HepG2 (cell line): ENCODE results near the gene CD7. TPM values are rescaled to one million over a fixed set of nuclear protein-coding genes. Genes with fewer than 3 reads are reported as not detected.

Experiments used
- BCL6 ChIP-seq: IDR thresholded peaks from 2 replicates; pipeline ENCODE4 v1.6.1; 2016; ENCODE audit warnings: missing genetic modification reagents, missing compliant biosample characterization
- HDAC2 ChIP-seq: sonication (generic); formaldehyde crosslinking; IDR thresholded peaks from 2 replicates; pipeline ENCODE4 v1.4.0; 2020; ENCODE audit warnings: missing genetic modification reagents
- HOXA9 ChIP-seq: sonication (generic); formaldehyde crosslinking; IDR thresholded peaks from 2 replicates; pipeline ENCODE4 v1.8.1; 2022; ENCODE audit warnings: missing genetic modification reagents, mild to moderate bottlenecking, moderate library complexity, borderline replicate concordance
- MBD4 ChIP-seq: IDR thresholded peaks from 2 replicates; pipeline ENCODE4 v1.6.1; 2012; ENCODE audit warnings: low read length, inconsistent platforms, borderline replicate concordance
- RNF2 ChIP-seq: fragments of 450-650 bp; conservative IDR thresholded peaks from 2 replicates; pipeline ENCODE4 v1.6.1; 2016; ENCODE audit warnings: low read depth
- SNAPC5 ChIP-seq: sonication (generic); formaldehyde crosslinking; IDR thresholded peaks from 2 replicates; pipeline ENCODE4 v1.8.1; 2023; ENCODE audit warnings: mild to moderate bottlenecking, missing genetic modification reagents, borderline replicate concordance
- SOX13 ChIP-seq, 3 experiments: fragments of 450-650 bp in 1 of 3; sonication (generic) in 1 of 3; formaldehyde crosslinking in 1 of 3; IDR thresholded peaks in 2 of 3; conservative IDR thresholded peaks in 1 of 3; 2 replicates each; pipeline versions ENCODE4 v1.5.0 to v1.6.1; 2016 to 2020; ENCODE audit warnings: antibody characterized with exemption in 1 of 3, mild to moderate bottlenecking in 1 of 3, missing compliant biosample characterization in 1 of 3, missing genetic modification reagents in 1 of 3, moderate library complexity in 1 of 3
- THRA ChIP-seq: sonication (generic); formaldehyde crosslinking; IDR thresholded peaks from 2 replicates; pipeline ENCODE4 v1.4.0; 2020; ENCODE audit warnings: missing genetic modification reagents, borderline replicate concordance
- WIZ ChIP-seq: sonication (generic); formaldehyde crosslinking; IDR thresholded peaks from 2 replicates; pipeline ENCODE4 v1.5.1; 2020; ENCODE audit warnings: mild to moderate bottlenecking, missing genetic modification reagents
- ZBTB34 ChIP-seq: sonication (generic); formaldehyde crosslinking; IDR thresholded peaks from 2 replicates; pipeline ENCODE4 v1.8.0; 2022; ENCODE audit warnings: mild to moderate bottlenecking, missing genetic modification reagents
- ZBTB39 ChIP-seq: sonication (generic); formaldehyde crosslinking; IDR thresholded peaks from 2 replicates; pipeline ENCODE4 v1.5.0; 2020; ENCODE audit warnings: missing genetic modification reagents
- ZNF121 ChIP-seq: sonication (generic); formaldehyde crosslinking; IDR thresholded peaks from 2 replicates; pipeline ENCODE4 v1.5.0; 2020; ENCODE audit warnings: mild to moderate bottlenecking, missing genetic modification reagents
- ZNF430 ChIP-seq: sonication (generic); formaldehyde crosslinking; IDR thresholded peaks from 2 replicates; pipeline ENCODE4 v1.9.0; 2021; ENCODE audit warnings: mild to moderate bottlenecking, missing genetic modification reagents
- ZNF687 ChIP-seq: sonication (generic); formaldehyde crosslinking; IDR thresholded peaks from 2 replicates; pipeline ENCODE4 v1.5.1; 2020; ENCODE audit warnings: mild to moderate bottlenecking, missing genetic modification reagents, moderate library complexity
- ZNF709 ChIP-seq: sonication (generic); formaldehyde crosslinking; IDR thresholded peaks from 2 replicates; pipeline ENCODE4 v1.5.0; 2020; ENCODE audit warnings: mild to moderate bottlenecking, missing genetic modification reagents
- ZSCAN22 ChIP-seq: sonication (generic); formaldehyde crosslinking; IDR thresholded peaks from 2 replicates; pipeline ENCODE4 v1.4.0; 2020; ENCODE audit warnings: mild to moderate bottlenecking, missing genetic modification reagents
- ZSCAN5A ChIP-seq: sonication (generic); formaldehyde crosslinking; IDR thresholded peaks from 2 replicates; pipeline ENCODE4 v1.8.0; 2022; ENCODE audit warnings: mild to moderate bottlenecking, missing genetic modification reagents, borderline replicate concordance
- polyA plus RNA-seq, 8 experiments: library from polyadenylated mRNA; depleted of rRNA in 3 of 8; stranded (reverse) in 7 of 8; unstranded in 1 of 8; fragments of >200 nt; fragmentation: Illumina TruSeq in 4 of 8; extraction: Trizol in 4 of 8; gene quantifications; 2 replicates each; pipeline versions ENCODE4 v1.2.1 to v1.2.3, GENCODE V29; 2011 to 2016; ENCODE audit warnings: low read depth in 4 of 8, missing spikeins in 1 of 8, mixed read lengths in 1 of 8; ENCODE audit not compliant: insufficient read depth in 1 of 8
- total RNA-seq, 5 experiments: library from RNA; depleted of rRNA; stranded (reverse); fragments of >200 nt; fragmentation: Illumina TruSeq; extraction: Trizol; gene quantifications; 2 replicates each; pipeline ENCODE4 v1.2.3, GENCODE V29; 2016; ENCODE audit warnings: low read depth in 1 of 5

CD7 gene
- total and polyA plus RNA-seq, 2 of the 13 experiments (the other 11 are each of a cell fraction or from before 2014, with no cell fraction given): 67.6 to 76.4 TPM

GRCh38 chr17:82267575-82268379 lies 49.6 kb downstream of the CD7 start (continued):
- peak; percentile 86 for TF ChIP-seq ZSCAN5A (CRISPR knock-in tag)
- TF ChIP-seq BCL6: peak; percentile 94
- peak; percentile 65 for TF ChIP-seq ZNF121 (CRISPR knock-in tag)
- peak; percentile 98 for TF ChIP-seq ZNF687 (CRISPR knock-in tag)
- no peak for TF ChIP-seq WIZ
- peak; percentile 97 for TF ChIP-seq ZBTB34 (CRISPR knock-in tag)
- 0 out of 2 replicates have a peak, but pooled peaks have one; percentile 71 for TF ChIP-seq SNAPC5 (CRISPR knock-in tag)
- no peak for TF ChIP-seq RNF2
- no peak for TF ChIP-seq MBD4
- TF ChIP-seq THRA (CRISPR knock-in tag): peak; percentile 100
- peak; percentile 98 for TF ChIP-seq HDAC2 (CRISPR knock-in tag)
- peak; percentile 93 for TF ChIP-seq ZNF430 (CRISPR knock-in tag)
- TF ChIP-seq HOXA9: no peak
- no peak for TF ChIP-seq ZNF709 (CRISPR knock-in tag)
- TF ChIP-seq ZSCAN22: no peak
- TF ChIP-seq ZBTB39 (CRISPR knock-in tag): 0 out of 2 replicates have a peak, but pooled peaks have one; percentile 80
- peak; percentile 29; the same call in 1 of the 2 replicates for TF ChIP-seq SOX13 (IDR thresholded peaks at IDR 0.05)
- peak in 1 of 2 experiments; percentile 86; a peak in 2 of 4 replicates for TF ChIP-seq SOX13 (CRISPR knock-in tag; conservative IDR thresholded peaks at IDR 0.05 in 1 of 2, IDR thresholded peaks at IDR 0.05 in 1 of 2)
